PC-3 (cell line): ENCODE results near the gene SOX30. TPM values are rescaled to one million over a fixed set of nuclear protein-coding genes. Genes with fewer than 3 reads are reported as not detected.

ENCODE experiments used
- ATAC-seq: fragments of 200-7000 bp; cut with Tn5 transposase; 2 replicates; pipeline ENCODE4 v1.9.1; 2020; ENCODE audit warnings: mild to moderate bottlenecking, moderate library complexity
- BruUV-seq: library from RNA; stranded (reverse); fragments of 400-500 nt; replicated peaks from 2 replicates; lab custom pipeline; 2021; lab: Mats Ljungman, UMichigan
- CTCF ChIA-PET: fragments of 300-600 bp; sonication (Branson Sonifier 250); formaldehyde crosslinking; loops from one replicate; lab custom pipeline; 2022; ENCODE audit warnings: antibody characterized with exemption; lab: Charles Lee
- POLR2A ChIA-PET: fragments of 300-600 bp; sonication (Branson Sonifier 250); formaldehyde crosslinking; loops from one replicate; lab custom pipeline; 2022; ENCODE audit warnings: antibody characterized with exemption; ENCODE audit not compliant: unreplicated experiment; lab: Charles Lee
- DNase-seq: peaks from one replicate; pipeline ENCODE4 v3.0.0-alpha.2; 2015
- H2AFZ ChIP-seq: fragments of 300-600 bp; sonication (generic); 2 replicates; pipeline ENCODE4 v1.6.0; 2016; ENCODE audit warnings: antibody characterized with exemption, low read length
- H3F3A ChIP-seq: fragments of 300-600 bp; sonication (generic); one replicate; pipeline ENCODE4 v1.6.0; 2017; ENCODE audit warnings: antibody characterized with exemption, low read length, control low read depth, mild to moderate bottlenecking; ENCODE audit not compliant: unreplicated experiment
- H3K27ac ChIP-seq: fragments of 300-600 bp; sonication (generic); 2 replicates; pipeline ENCODE4 v1.5.1; 2016; ENCODE audit warnings: mild to moderate bottlenecking, low read length
- H3K27me3 ChIP-seq: fragments of 300-600 bp; sonication (generic); 2 replicates; pipeline ENCODE4 v1.6.1; 2016; ENCODE audit warnings: low read length, mixed read lengths
- H3K36me3 ChIP-seq: fragments of 300-600 bp; sonication (generic); 2 replicates; pipeline ENCODE4 v1.6.1; 2016; ENCODE audit warnings: low read depth, mixed run types, low read length, mixed read lengths
- H3K4me1 ChIP-seq: fragments of 300-600 bp; sonication (generic); 2 replicates; pipeline ENCODE4 v1.5.1; 2016; ENCODE audit warnings: low read length; ENCODE audit not compliant: insufficient read depth
- H3K4me2 ChIP-seq: fragments of 300-600 bp; sonication (generic); 2 replicates; pipeline ENCODE4 v1.6.0; 2016; ENCODE audit warnings: low read length
- H3K4me3 ChIP-seq: fragments of 300-600 bp; sonication (generic); 2 replicates; pipeline ENCODE4 v1.5.1; 2016; ENCODE audit warnings: mild to moderate bottlenecking, low read length, mixed read lengths
- H3K79me2 ChIP-seq: fragments of 300-600 bp; sonication (generic); 2 replicates; pipeline ENCODE4 v1.6.1; 2017; ENCODE audit warnings: low read length, mixed read lengths
- H3K9ac ChIP-seq: fragments of 300-600 bp; sonication (generic); 2 replicates; pipeline ENCODE4 v1.6.0; 2016; ENCODE audit warnings: mild to moderate bottlenecking, low read length
- H3K9me2 ChIP-seq: fragments of 300-600 bp; sonication (generic); replicated peaks from 2 replicates; pipeline ENCODE4 v1.6.1; 2016; ENCODE audit warnings: mixed run types, low read length, mixed read lengths
- H3K9me3 ChIP-seq: fragments of 300-600 bp; sonication (generic); 2 replicates; pipeline ENCODE4 v1.6.1; 2016; ENCODE audit warnings: low read length, mixed read lengths
- H4K20me1 ChIP-seq: fragments of 300-600 bp; sonication (generic); 2 replicates; pipeline ENCODE4 v1.6.1; 2016; ENCODE audit warnings: low read length, mixed read lengths
- EZH2 ChIP-seq: fragments of 300-600 bp; sonication (generic); IDR thresholded peaks from one replicate; pipeline ENCODE4 v1.6.1; 2017; ENCODE audit warnings: antibody characterized with exemption, mild to moderate bottlenecking, low read length; ENCODE audit not compliant: unreplicated experiment
- EZH2phosphoT487 ChIP-seq: fragments of 300-600 bp; sonication (generic); IDR thresholded peaks from 2 replicates; pipeline ENCODE4 v1.6.1; 2018; ENCODE audit warnings: mild to moderate bottlenecking, antibody characterized with exemption, low read length, borderline replicate concordance
- intact Hi-C: fragments of 100-400 bp; cut with micrococcal nuclease; formaldehyde crosslinking; loops from 2 replicates; pipeline ENCODE4 v1.9.0; 2023
- total RNA-seq: library from RNA; depleted of rRNA; stranded (reverse); fragments of >200 nt; gene quantifications from 2 replicates; pipeline ENCODE4 v1.2.3, GENCODE V29; 2014
- TF ChIP-seq, protein P1 (sequence below): fragments of 300-600 bp; sonication (generic); conservative IDR thresholded peaks from 2 replicates; pipeline ENCODE4 v1.5.1; 2017; ENCODE audit warnings: antibody characterized with exemption, low read depth, mild to moderate bottlenecking, low read length

The SOX30 gene
- total RNA-seq, 1 experiment from 2014 or later: 0.51 TPM

GRCh38 chr5:157606046-157606445, 46.2 kb downstream of the SOX30 start:
- no peak for TF ChIP-seq EZH2phosphoT487
- no peak for TF ChIP-seq EZH2
- TF ChIP-seq, protein P1, sequence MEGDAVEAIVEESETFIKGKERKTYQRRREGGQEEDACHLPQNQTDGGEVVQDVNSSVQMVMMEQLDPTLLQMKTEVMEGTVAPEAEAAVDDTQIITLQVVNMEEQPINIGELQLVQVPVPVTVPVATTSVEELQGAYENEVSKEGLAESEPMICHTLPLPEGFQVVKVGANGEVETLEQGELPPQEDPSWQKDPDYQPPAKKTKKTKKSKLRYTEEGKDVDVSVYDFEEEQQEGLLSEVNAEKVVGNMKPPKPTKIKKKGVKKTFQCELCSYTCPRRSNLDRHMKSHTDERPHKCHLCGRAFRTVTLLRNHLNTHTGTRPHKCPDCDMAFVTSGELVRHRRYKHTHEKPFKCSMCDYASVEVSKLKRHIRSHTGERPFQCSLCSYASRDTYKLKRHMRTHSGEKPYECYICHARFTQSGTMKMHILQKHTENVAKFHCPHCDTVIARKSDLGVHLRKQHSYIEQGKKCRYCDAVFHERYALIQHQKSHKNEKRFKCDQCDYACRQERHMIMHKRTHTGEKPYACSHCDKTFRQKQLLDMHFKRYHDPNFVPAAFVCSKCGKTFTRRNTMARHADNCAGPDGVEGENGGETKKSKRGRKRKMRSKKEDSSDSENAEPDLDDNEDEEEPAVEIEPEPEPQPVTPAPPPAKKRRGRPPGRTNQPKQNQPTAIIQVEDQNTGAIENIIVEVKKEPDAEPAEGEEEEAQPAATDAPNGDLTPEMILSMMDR: no peak
- CTCF ChIA-PET: no interaction called here
- H3K9me3 ChIP-seq: no peaks in the 10 kb centered on the region

DNA sequence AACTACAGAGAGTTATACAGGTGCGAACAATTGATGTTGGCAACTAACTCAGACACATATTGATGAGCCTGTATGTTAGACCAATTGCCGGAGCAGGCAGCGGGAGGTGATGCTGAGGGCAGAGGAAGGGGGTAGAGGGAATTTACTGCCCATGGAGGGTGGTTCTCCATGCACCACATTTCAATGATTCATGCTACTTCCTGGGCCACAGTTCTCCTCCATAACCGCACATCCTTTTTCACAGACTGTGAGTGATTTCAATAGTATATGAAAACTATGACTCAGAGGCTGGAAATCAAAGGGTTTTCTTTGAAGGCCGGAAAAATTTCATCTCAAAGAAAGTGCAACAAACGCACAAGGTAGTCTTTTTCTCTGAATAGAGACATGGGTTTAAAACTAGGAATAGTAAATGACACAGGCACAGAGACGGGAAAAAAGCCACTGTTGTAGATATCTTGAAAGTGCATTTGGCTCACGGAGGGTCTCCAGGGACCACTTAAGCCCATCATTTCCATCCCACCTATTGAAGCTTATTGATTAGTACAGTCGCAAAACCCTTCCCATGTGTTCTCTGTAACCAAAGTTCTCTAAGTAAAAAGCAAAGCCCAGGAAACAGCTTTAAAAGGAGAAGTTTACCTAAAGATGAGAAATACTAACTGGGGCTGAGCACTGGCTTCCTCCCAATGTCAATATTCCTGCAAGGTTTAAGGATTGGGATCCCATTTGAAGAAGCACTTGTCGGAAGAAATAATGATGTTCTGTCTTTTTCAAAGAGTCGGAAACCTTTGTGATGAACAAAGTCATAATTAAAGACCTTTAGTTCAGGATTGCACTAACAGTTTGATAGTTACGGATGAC, 48.7 kb downstream of the SOX30 start:
- no peaks in the 10 kb centered on the region for H4K20me1 ChIP-seq
- H3K4me2 ChIP-seq: peak overlapping the region; percentile 79
- no peaks in the 10 kb centered on the region for H3K79me2 ChIP-seq
- intact Hi-C loops: loop anchor here (1.0 to 2.0 kb wide), 4 partner anchors 28 to 231 kb away; partner anchors contain the start of gene ADAM19
- H3K9ac ChIP-seq: peak overlapping the region; percentile 94
- H3K27ac ChIP-seq: peak overlapping the region; percentile 96
- CTCF ChIA-PET: interaction anchor here (0.6 kb wide), 1 partner anchor 67 kb away, joined by 3 read pairs; no protein-coding TSS in a partner anchor
- DNase-seq: peak; percentile 99
- H3K4me3 ChIP-seq: peak overlapping the region; percentile 39
- no peak overlapping the region for H2AFZ ChIP-seq
- TSS peak; percentile 51 for BruUV-seq
- TF ChIP-seq, protein P1: no peak
- TF ChIP-seq EZH2phosphoT487: no peak
- no peak for TF ChIP-seq EZH2
- no peaks in the 10 kb centered on the region for H3K9me2 ChIP-seq
- H3K36me3 ChIP-seq: no peaks in the 10 kb centered on the region
- no peaks in the 10 kb centered on the region for H3K9me3 ChIP-seq
- H3F3A ChIP-seq: peaks cover 35% of the 10 kb centered on the region
- POLR2A ChIA-PET: interaction anchor here (0.6 kb wide), 1 partner anchor 86 kb away, joined by 3 read pairs; no protein-coding TSS in a partner anchor
- ATAC-seq: peak; percentile 68
- H3K27me3 ChIP-seq: no peaks in the 10 kb centered on the region
- H3K4me1 ChIP-seq: peaks cover 71% of the 10 kb centered on the region

More at GRCh38 chr5:157606046-157606445, 46.2 kb downstream of the SOX30 start:
- DNase-seq (no peak), ATAC-seq (no peak)
- no peaks in the 10 kb centered on the region for H3K36me3 ChIP-seq
- H3K27ac ChIP-seq: peak overlapping the region; percentile 96
- no peak overlapping the region for H3K4me3 ChIP-seq
- peak overlapping the region; percentile 94 for H3K9ac ChIP-seq
- H3K4me1 ChIP-seq: peaks cover 83% of the 10 kb centered on the region
- no peak overlapping the region for H2AFZ ChIP-seq
- peak overlapping the region; percentile 39 for H3K4me2 ChIP-seq
- H3K79me2 ChIP-seq: no peaks in the 10 kb centered on the region
- BruUV-seq: no TSS peak
- H3K9me2 ChIP-seq: no peaks in the 10 kb centered on the region
- H3K27me3 ChIP-seq: no peaks in the 10 kb centered on the region
- intact Hi-C loops: loop anchor here (2.0 to 5.0 kb wide), 4 partner anchors 105 to 214 kb away; partner anchors contain the start of gene LSM11
- POLR2A ChIA-PET: no interaction called here
- H3F3A ChIP-seq: peaks cover 38% of the 10 kb centered on the region
- H4K20me1 ChIP-seq: no peaks in the 10 kb centered on the region
